Activated T-helper 1 cell treated with Interleukin-2 at 50 U/mL for 16 hours (primary cell): ENCODE results near the gene PLCZ1.
"Not testable (repeated sequence)": the region's sequence is repeated elsewhere in the genome, so short reads cannot be mapped to it uniquely, and the experiment has no call there.

Experiments used
- DNase-seq: peaks from one replicate; pipeline ENCODE4 v3.0.0-alpha.2; 2020; ENCODE audit warnings: low read depth

Gene PLCZ1

GRCh38 chr12:18737819-18738218 is at the start of gene PLCZ1, which contains the start of gene CAPZA3:
PLCZ1 (minus strand) TSS chr12:18738012; CDS start chr12:18737371, 641 bp downstream.
CAPZA3 (plus strand) TSS chr12:18738119; CDS start chr12:18738269, 150 bp downstream.
- no peak for DNase-seq

GRCh38 chr12:18785465-18785864 is 47.7 kb upstream of the PLCZ1 start:
- DNase-seq = not testable (repeated sequence)

GRCh38 chr12:18782827-18783226 is 45.0 kb upstream of the PLCZ1 start:
- DNase-seq = no peak

- DNase-seq = not testable (repeated sequence)
Observed at GRCh38 chr12:18766479-18766878, 28.7 kb upstream of the PLCZ1 start.

GRCh38 chr12:18755341-18755740 is 17.5 kb upstream of the PLCZ1 start:
- DNase-seq = no peak

- no peak for DNase-seq
Observed at GRCh38 chr12:18754124-18754707, 16.4 kb upstream of the PLCZ1 start.

- DNase-seq = no peak
Observed at GRCh38 chr12:18753481-18754123, 15.8 kb upstream of the PLCZ1 start.

GRCh38 chr12:18752947-18753346 is 15.1 kb upstream of the PLCZ1 start:
- no peak for DNase-seq

GRCh38 chr12:18752280-18752920 is 14.6 kb upstream of the PLCZ1 start:
- no peak for DNase-seq

GRCh38 chr12:18751866-18752265 is 14.1 kb upstream of the PLCZ1 start:
- DNase-seq = no peak

- no peak for DNase-seq
Observed at GRCh38 chr12:18750085-18750484, 12.3 kb upstream of the PLCZ1 start.

GRCh38 chr12:18749386-18749957 is 11.7 kb upstream of the PLCZ1 start:
- DNase-seq = no peak

- no peak for DNase-seq
Observed at GRCh38 chr12:18747895-18748294, 10.1 kb upstream of the PLCZ1 start.

- no peak for DNase-seq
Observed at GRCh38 chr12:18731156-18731555, 6.7 kb downstream of the PLCZ1 start.

GRCh38 chr12:18723752-18724151 is 14.1 kb downstream of the PLCZ1 start:
- DNase-seq = no peak

GRCh38 chr12:18721452-18721851 is 16.4 kb downstream of the PLCZ1 start:
- DNase-seq = no peak

GRCh38 chr12:18720690-18721089 is 17.1 kb downstream of the PLCZ1 start:
- DNase-seq = no peak

- DNase-seq = no peak
Observed at GRCh38 chr12:18719922-18720510, 17.8 kb downstream of the PLCZ1 start.

GRCh38 chr12:18718462-18718861 is 19.4 kb downstream of the PLCZ1 start:
- no peak for DNase-seq

GRCh38 chr12:18716236-18716635 is 21.6 kb downstream of the PLCZ1 start:
- no peak for DNase-seq

- DNase-seq = no peak
Observed at GRCh38 chr12:18706798-18707197, 31.0 kb downstream of the PLCZ1 start.

- no peak for DNase-seq
Observed at GRCh38 chr12:18703911-18704310, 33.9 kb downstream of the PLCZ1 start.

- no peak for DNase-seq
Observed at GRCh38 chr12:18703321-18703720, 34.5 kb downstream of the PLCZ1 start.
